HFFc6 (cell line): ENCODE measurements around the gene WBP11. TPM values are rescaled to one million over a fixed set of nuclear protein-coding genes. Genes with fewer than 3 reads are reported as not detected.
A peak's percentile ranks its signal among the peaks of the same experiment; 100 is the strongest.

ENCODE experiments used
- DNase-seq: peaks from one replicate; pipeline ENCODE4 v3.0.0-alpha.2; 2018
- H3K27ac Mint-ChIP-seq: 2 replicates; pipeline ENCODE4 v1.8.0; 2020; ENCODE audit warnings: mild to moderate bottlenecking, mixed read lengths
- H3K27me3 Mint-ChIP-seq: 2 replicates; pipeline ENCODE4 v1.8.0; 2021; ENCODE audit warnings: mild to moderate bottlenecking, moderate library complexity, mixed read lengths; ENCODE audit not compliant: insufficient read depth
- H3K36me3 Mint-ChIP-seq: 2 replicates; pipeline ENCODE4 v1.8.0; 2021; ENCODE audit warnings: low read depth, mixed read lengths
- H3K4me1 Mint-ChIP-seq: 2 replicates; pipeline ENCODE4 v1.8.0; 2020; ENCODE audit warnings: low read depth, mixed read lengths
- H3K4me3 Mint-ChIP-seq: 2 replicates; pipeline ENCODE4 v1.8.0; 2020; ENCODE audit warnings: mild to moderate bottlenecking, moderate library complexity, mixed read lengths
- H3K9me3 Mint-ChIP-seq: 2 replicates; pipeline ENCODE4 v1.8.0; 2020; ENCODE audit warnings: mild to moderate bottlenecking, mixed read lengths
- total RNA-seq, 6 experiments: library from RNA; stranded (reverse); fragmentation: NEBNext Ultra II Directional; extraction: Animal tissue kit (Norgen Biotek cat#: 25700); gene quantifications; 2 replicates in 1 of 6; 3 replicates in 5 of 6; pipeline ENCODE4 v1.2.3, GENCODE V29; 2021
- TF ChIP-seq, protein P1 (sequence below): fragments of 200-600 bp; sonication (generic); IDR thresholded peaks from 2 replicates; pipeline ENCODE4 v1.5.0; 2021; ENCODE audit warnings: antibody characterized with exemption, mild to moderate bottlenecking

Gene WBP11
- total RNA-seq, 6 experiments from 2014 or later: 50.5 to 69.0 (median 60.8) TPM

DNA sequence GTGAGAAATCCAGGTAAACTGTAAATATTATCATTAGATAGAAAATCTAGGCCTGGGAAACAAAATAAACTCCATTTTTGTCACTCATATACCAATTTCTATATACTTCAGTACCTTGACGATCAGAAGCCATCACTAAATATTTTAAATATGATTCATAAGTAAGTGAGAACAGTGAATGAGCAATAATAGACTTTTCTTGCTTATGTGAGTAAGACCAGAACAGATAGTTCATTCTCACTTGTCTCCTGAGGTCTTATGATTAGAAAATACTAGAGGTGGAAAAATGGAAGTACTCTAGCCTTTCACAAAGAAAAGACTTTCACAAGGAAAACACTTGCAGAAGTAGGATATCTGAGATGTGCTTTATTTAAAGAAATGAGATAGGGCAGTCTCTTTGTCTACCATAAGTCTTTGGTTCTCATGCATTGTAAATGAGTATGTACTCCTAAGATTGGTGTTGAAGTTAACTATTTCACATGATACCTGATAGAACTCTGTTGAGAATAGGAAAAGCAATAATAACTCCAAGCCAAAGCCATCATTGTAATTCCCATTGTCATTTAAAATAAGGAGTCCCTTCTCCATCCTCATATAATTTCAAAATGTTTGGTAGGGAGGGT, 20.8 kb upstream of the WBP11 start:
- Mint-ChIP-seq H3K27ac (no peak overlapping the region), H3K27me3 (peaks cover 5% of the 10 kb centered on the region; the same call in 1 of the 2 replicates), H3K4me1 (peaks cover 16% of the 10 kb centered on the region), H3K4me3 (no peak overlapping the region), H3K9me3 (no peaks in the 10 kb centered on the region), H3K36me3 (no peaks in the 10 kb centered on the region)
- TF ChIP-seq, protein P1, sequence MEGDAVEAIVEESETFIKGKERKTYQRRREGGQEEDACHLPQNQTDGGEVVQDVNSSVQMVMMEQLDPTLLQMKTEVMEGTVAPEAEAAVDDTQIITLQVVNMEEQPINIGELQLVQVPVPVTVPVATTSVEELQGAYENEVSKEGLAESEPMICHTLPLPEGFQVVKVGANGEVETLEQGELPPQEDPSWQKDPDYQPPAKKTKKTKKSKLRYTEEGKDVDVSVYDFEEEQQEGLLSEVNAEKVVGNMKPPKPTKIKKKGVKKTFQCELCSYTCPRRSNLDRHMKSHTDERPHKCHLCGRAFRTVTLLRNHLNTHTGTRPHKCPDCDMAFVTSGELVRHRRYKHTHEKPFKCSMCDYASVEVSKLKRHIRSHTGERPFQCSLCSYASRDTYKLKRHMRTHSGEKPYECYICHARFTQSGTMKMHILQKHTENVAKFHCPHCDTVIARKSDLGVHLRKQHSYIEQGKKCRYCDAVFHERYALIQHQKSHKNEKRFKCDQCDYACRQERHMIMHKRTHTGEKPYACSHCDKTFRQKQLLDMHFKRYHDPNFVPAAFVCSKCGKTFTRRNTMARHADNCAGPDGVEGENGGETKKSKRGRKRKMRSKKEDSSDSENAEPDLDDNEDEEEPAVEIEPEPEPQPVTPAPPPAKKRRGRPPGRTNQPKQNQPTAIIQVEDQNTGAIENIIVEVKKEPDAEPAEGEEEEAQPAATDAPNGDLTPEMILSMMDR: no peak
- no peak for DNase-seq

- Mint-ChIP-seq H3K9me3 (no peaks in the 10 kb centered on the region), H3K27me3 (no peaks in the 10 kb centered on the region; the same call in 1 of the 2 replicates), H3K27ac (no peak within 1 kb of the TSS), H3K4me3 (no peak within 1 kb of the TSS; the same call in 1 of the 2 replicates), H3K4me1 (no peaks in the 10 kb centered on the region), H3K36me3 (no peaks in the 10 kb centered on the region)
- TF ChIP-seq, protein P1: no peak
- no peak for DNase-seq
These were observed 10.7 kb upstream of the WBP11 start, which contains the start of gene SMCO3 for GRCh38 chr12:14814014-14814413. TSS of gene SMCO3 (minus strand) at chr12:14814182. CDS start at chr12:14806680, 7,502 bp downstream.

DNA sequence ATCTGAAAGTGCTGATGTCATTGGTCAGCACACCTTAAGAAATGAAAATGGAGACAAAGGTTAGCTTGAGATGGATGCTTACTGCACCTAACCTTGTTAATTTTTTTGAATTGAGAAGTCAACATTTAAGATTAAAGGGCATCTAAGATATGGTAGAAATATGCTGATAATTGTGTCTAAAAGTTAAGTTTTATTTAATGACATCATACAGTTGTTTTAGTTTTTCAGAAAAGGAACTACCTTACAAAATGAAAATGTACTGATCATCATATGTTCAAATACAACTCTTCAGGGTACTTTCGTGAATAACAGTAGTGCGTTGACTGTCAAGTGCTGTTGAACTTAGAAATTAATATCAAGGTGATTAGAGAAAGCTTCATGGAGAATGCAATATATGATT, 8.2 kb upstream of the WBP11 start:
- no peaks in the 10 kb centered on the region for H3K4me1 Mint-ChIP-seq
- no peak for DNase-seq
- no peak overlapping the region for H3K4me3 Mint-ChIP-seq
- no peak overlapping the region for H3K27ac Mint-ChIP-seq
- no peaks in the 10 kb centered on the region for H3K27me3 Mint-ChIP-seq
- no peaks in the 10 kb centered on the region for H3K36me3 Mint-ChIP-seq
- TF ChIP-seq, protein P1: peak; percentile 21; the same call in 1 of the 2 replicates
- H3K9me3 Mint-ChIP-seq: no peaks in the 10 kb centered on the region

- peak; percentile 32 for DNase-seq
- H3K27ac Mint-ChIP-seq: no peak overlapping the region
- TF ChIP-seq, protein P1: peak; percentile 77
- H3K4me3 Mint-ChIP-seq: no peak overlapping the region
- H3K27me3 Mint-ChIP-seq: no peaks in the 10 kb centered on the region
- H3K9me3 Mint-ChIP-seq: no peaks in the 10 kb centered on the region
- H3K4me1 Mint-ChIP-seq: no peaks in the 10 kb centered on the region
- no peaks in the 10 kb centered on the region for H3K36me3 Mint-ChIP-seq
These were observed 7.7 kb upstream of the WBP11 start for GRCh38 chr12:14810953-14811483.

DNA sequence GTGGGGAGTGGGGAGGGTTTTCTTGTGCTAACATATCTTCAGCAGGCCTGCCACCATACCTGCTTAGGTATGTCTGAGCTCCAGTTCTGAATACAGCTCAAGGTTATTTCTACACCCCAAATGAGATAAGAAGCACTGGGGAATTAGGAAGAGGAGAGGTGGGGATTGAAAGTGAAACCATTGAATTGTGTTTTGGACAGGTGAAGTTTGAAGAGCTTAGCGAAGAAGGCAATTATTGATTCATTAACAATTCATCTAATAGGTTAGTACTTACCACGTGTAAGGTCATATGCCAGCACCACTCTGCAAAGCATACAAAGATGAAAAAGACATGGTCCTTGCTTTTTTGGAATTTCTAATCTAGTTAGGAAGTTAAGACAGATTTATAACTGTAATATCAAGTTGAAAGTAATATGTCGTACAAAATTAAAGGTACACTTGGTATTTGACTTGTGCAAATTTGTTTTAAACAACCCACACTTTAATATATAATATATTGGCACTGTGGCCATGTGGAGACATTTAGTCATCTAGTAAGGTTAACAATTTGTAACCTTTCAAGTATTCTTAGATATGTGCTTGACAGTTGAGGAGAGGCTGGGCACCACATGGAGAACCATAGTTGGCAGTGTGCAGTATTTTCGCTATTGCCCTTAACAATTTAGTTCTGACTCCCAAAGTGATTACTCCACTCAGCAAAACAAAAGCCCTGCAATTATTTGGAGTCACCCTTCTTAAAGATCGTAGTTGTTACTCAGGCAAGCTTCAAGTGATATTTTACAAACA, 7.1 kb upstream of the WBP11 start:
- TF ChIP-seq, protein P1: no peak
- no peak overlapping the region for H3K4me3 Mint-ChIP-seq
- H3K4me1 Mint-ChIP-seq: peaks cover 5% of the 10 kb centered on the region; the same call in 1 of the 2 replicates
- no peaks in the 10 kb centered on the region for H3K36me3 Mint-ChIP-seq
- H3K27ac Mint-ChIP-seq: no peak overlapping the region
- H3K27me3 Mint-ChIP-seq: no peaks in the 10 kb centered on the region
- H3K9me3 Mint-ChIP-seq: no peaks in the 10 kb centered on the region
- no peak for DNase-seq
